ENCODE data around the gene TMEM151B. TPM values are rescaled to one million over a fixed set of nuclear protein-coding genes. Genes with fewer than 3 reads are reported as not detected.
A peak's percentile ranks its signal among the peaks of the same experiment; 100 is the strongest.

Gene TMEM151B
- total and polyA plus RNA-seq, 9 of the 15 experiments (the other 6 are each of a cell fraction or from before 2014, with no cell fraction given) = not detected

- TF ChIP-seq NCOA1 (IDR thresholded peaks at IDR 0.05; ENCODE audit: low read depth) = 0 out of 2 replicates have a peak, but pooled peaks have one; percentile 20
- TF ChIP-seq ZNF785 (CRISPR knock-in tag; IDR thresholded peaks at IDR 0.05) = no peak
- TF ChIP-seq, protein P1, sequence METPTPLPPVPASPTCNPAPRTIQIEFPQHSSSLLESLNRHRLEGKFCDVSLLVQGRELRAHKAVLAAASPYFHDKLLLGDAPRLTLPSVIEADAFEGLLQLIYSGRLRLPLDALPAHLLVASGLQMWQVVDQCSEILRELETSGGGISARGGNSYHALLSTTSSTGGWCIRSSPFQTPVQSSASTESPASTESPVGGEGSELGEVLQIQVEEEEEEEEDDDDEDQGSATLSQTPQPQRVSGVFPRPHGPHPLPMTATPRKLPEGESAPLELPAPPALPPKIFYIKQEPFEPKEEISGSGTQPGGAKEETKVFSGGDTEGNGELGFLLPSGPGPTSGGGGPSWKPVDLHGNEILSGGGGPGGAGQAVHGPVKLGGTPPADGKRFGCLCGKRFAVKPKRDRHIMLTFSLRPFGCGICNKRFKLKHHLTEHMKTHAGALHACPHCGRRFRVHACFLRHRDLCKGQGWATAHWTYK (CRISPR knock-in tag; IDR thresholded peaks at IDR 0.05) = no peak
- peak in 1 of 2 experiments; percentile 18; a peak in 1 of 4 replicates for TF ChIP-seq NRF1 (conservative IDR thresholded peaks at IDR 0.05 in 1 of 2, IDR thresholded peaks at IDR 0.05 in 1 of 2)
- no peak for TF ChIP-seq CTCF (IDR thresholded peaks at IDR 0.05 in 2 of 3, conservative IDR thresholded peaks at IDR 0.05 in 1 of 3; ENCODE audit: insufficient read depth in 2 of 3, low read depth in 1 of 3, low read length in 3 of 3)
- TF ChIP-seq ZNF512 (tag; IDR thresholded peaks at IDR 0.05) = 0 out of 2 replicates have a peak, but pooled peaks have one; percentile 44
- no peak for TF ChIP-seq ZNF79 (CRISPR knock-in tag; IDR thresholded peaks at IDR 0.05; ENCODE audit: low read depth)
- TF ChIP-seq SMARCE1 (IDR thresholded peaks at IDR 0.05) = peak; percentile 72
- TF ChIP-seq ZFPM2 (CRISPR knock-in tag; IDR thresholded peaks at IDR 0.05) = no peak
- TF ChIP-seq ZNF830 (CRISPR knock-in tag; IDR thresholded peaks at IDR 0.05) = no peak
- peak; percentile 68 for TF ChIP-seq NFRKB (IDR thresholded peaks at IDR 0.05; ENCODE audit: low read depth)
- TF ChIP-seq MLLT1 (IDR thresholded peaks at IDR 0.05) = 0 out of 4 replicates have a peak, but pooled peaks of 1 of the 2 experiments have one; percentile 55
- TF ChIP-seq SAFB2 (IDR thresholded peaks at IDR 0.05; ENCODE audit: borderline replicate concordance, low read depth, low read length, severe bottlenecking) = no peak
- TF ChIP-seq, protein P2, sequence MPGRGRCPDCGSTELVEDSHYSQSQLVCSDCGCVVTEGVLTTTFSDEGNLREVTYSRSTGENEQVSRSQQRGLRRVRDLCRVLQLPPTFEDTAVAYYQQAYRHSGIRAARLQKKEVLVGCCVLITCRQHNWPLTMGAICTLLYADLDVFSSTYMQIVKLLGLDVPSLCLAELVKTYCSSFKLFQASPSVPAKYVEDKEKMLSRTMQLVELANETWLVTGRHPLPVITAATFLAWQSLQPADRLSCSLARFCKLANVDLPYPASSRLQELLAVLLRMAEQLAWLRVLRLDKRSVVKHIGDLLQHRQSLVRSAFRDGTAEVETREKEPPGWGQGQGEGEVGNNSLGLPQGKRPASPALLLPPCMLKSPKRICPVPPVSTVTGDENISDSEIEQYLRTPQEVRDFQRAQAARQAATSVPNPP (IDR thresholded peaks at IDR 0.05; ENCODE audit: borderline replicate concordance, insufficient read depth, insufficient read length) = no peak
- TF ChIP-seq, protein P3, sequence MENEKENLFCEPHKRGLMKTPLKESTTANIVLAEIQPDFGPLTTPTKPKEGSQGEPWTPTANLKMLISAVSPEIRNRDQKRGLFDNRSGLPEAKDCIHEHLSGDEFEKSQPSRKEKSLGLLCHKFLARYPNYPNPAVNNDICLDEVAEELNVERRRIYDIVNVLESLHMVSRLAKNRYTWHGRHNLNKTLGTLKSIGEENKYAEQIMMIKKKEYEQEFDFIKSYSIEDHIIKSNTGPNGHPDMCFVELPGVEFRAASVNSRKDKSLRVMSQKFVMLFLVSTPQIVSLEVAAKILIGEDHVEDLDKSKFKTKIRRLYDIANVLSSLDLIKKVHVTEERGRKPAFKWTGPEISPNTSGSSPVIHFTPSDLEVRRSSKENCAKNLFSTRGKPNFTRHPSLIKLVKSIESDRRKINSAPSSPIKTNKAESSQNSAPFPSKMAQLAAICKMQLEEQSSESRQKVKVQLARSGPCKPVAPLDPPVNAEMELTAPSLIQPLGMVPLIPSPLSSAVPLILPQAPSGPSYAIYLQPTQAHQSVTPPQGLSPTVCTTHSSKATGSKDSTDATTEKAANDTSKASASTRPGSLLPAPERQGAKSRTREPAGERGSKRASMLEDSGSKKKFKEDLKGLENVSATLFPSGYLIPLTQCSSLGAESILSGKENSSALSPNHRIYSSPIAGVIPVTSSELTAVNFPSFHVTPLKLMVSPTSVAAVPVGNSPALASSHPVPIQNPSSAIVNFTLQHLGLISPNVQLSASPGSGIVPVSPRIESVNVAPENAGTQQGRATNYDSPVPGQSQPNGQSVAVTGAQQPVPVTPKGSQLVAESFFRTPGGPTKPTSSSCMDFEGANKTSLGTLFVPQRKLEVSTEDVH (IDR thresholded peaks at IDR 0.05; ENCODE audit: low read depth, partially characterized antibody) = peak; percentile 52
- no peak for TF ChIP-seq ZNF445 (CRISPR knock-in tag; IDR thresholded peaks at IDR 0.05; ENCODE audit: low read depth)
- peak; percentile 49 to 64; a peak in 2 of 4 replicates for TF ChIP-seq ARNT (IDR thresholded peaks at IDR 0.05)
- TF ChIP-seq HDAC8 (tag; IDR thresholded peaks at IDR 0.05) = no peak
Observed at GRCh38 chr6:44265722-44266233, 4.5 kb upstream of the TMEM151B start (continued).

Data from K562 (cell line).